GM10266 (cell line): ENCODE data around the gene ADAMTS13.

Experiments used
- DNase-seq: peaks from one replicate; pipeline ENCODE4 v3.0.0; 2012; ENCODE audit errors: extremely low spot score
- CTCF ChIP-seq: IDR thresholded peaks from 2 replicates; pipeline ENCODE4 v1.5.1; 2012; ENCODE audit warnings: mild to moderate bottlenecking, low read depth; ENCODE audit not compliant: control insufficient read depth, insufficient read depth; ENCODE audit errors: missing control alignments

The ADAMTS13 gene

GRCh38 chr9:133488686-133489252, 66.6 kb downstream of the ADAMTS13 start:
- no peak for TF ChIP-seq CTCF
- no peak for DNase-seq

- DNase-seq = no peak
- TF ChIP-seq CTCF = no peak
Measured at GRCh38 chr9:133489253-133490190, 67.4 kb downstream of the ADAMTS13 start.

- no peak for DNase-seq
- TF ChIP-seq CTCF = no peak
Measured at GRCh38 chr9:133490201-133490681, 68.1 kb downstream of the ADAMTS13 start.

- DNase-seq = no peak
- no peak for TF ChIP-seq CTCF
Measured at GRCh38 chr9:133490865-133491655, 68.9 kb downstream of the ADAMTS13 start.

- no peak for DNase-seq
- TF ChIP-seq CTCF = no peak
Measured at GRCh38 chr9:133491656-133491925, 69.4 kb downstream of the ADAMTS13 start.

GRCh38 chr9:133492061-133493021, 70.2 kb downstream of the ADAMTS13 start:
- no peak for TF ChIP-seq CTCF

More at GRCh38 chr9:133492061-133493021, 70.2 kb downstream of the ADAMTS13 start:
- DNase-seq = no peak
